22Rv1 (cell line): ENCODE data around the gene OR52E5.

Source experiments
- ZFX ChIP-seq: fragments of 450-650 bp; IDR thresholded peaks from 2 replicates; pipeline ENCODE4 v1.6.1; 2017; ENCODE audit warnings: antibody characterized with exemption, borderline replicate concordance
- TF ChIP-seq, protein P1 (sequence below): fragments of 450-650 bp; IDR thresholded peaks from 2 replicates; pipeline ENCODE4 v1.5.1; 2017; ENCODE audit warnings: mild to moderate bottlenecking

GRCh38 chr11:5929571-5930368, 36.8 kb downstream of the OR52E5 start:
- TF ChIP-seq, protein P1, sequence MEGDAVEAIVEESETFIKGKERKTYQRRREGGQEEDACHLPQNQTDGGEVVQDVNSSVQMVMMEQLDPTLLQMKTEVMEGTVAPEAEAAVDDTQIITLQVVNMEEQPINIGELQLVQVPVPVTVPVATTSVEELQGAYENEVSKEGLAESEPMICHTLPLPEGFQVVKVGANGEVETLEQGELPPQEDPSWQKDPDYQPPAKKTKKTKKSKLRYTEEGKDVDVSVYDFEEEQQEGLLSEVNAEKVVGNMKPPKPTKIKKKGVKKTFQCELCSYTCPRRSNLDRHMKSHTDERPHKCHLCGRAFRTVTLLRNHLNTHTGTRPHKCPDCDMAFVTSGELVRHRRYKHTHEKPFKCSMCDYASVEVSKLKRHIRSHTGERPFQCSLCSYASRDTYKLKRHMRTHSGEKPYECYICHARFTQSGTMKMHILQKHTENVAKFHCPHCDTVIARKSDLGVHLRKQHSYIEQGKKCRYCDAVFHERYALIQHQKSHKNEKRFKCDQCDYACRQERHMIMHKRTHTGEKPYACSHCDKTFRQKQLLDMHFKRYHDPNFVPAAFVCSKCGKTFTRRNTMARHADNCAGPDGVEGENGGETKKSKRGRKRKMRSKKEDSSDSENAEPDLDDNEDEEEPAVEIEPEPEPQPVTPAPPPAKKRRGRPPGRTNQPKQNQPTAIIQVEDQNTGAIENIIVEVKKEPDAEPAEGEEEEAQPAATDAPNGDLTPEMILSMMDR = no peak
- TF ChIP-seq ZFX = no peak
